Breast epithelium (tissue), 4 donors: ENCODE data around the gene CRYAB. TPM values are rescaled to one million over a fixed set of nuclear protein-coding genes. Genes with fewer than 3 reads are reported as not detected.

Source experiments
- DNase-seq, 2 donors: peaks; one replicate each; pipeline ENCODE4 v3.0.0-alpha.2; 2019; ENCODE audit warnings: low spot score in 2 of 2
- H3K27ac ChIP-seq, 2 donors: fragments of 200-600 bp; sonication (generic) in 1 of 2; one replicate each; pipeline ENCODE4 v1.5.1; 2016 to 2019; ENCODE audit warnings: mild to moderate bottlenecking in 1 of 2
- H3K27me3 ChIP-seq, 2 donors: fragments of 200-600 bp; sonication (generic) in 1 of 2; one replicate each; pipeline versions ENCODE4 v1.5.1 to v1.6.0; 2017 to 2019; ENCODE audit warnings: control low read depth in 1 of 2, mild to moderate bottlenecking in 1 of 2
- H3K36me3 ChIP-seq: fragments of 200-600 bp; one replicate; pipeline ENCODE4 v1.5.1; 2019
- H3K4me1 ChIP-seq, 2 donors: fragments of 200-600 bp; sonication (generic); one replicate each; pipeline ENCODE4 v1.5.1; 2016 to 2019; ENCODE audit warnings: control low read depth in 1 of 2
- H3K4me3 ChIP-seq, 3 donors: fragments of 200-600 bp; sonication (generic); 1 replicate in 2 of 3; 2 replicates in 1 of 3; pipeline ENCODE4 v1.5.1; 2016 to 2019; ENCODE audit warnings: mild to moderate bottlenecking in 3 of 3, moderate library complexity in 2 of 3
- H3K9me3 ChIP-seq, 2 donors: fragments of 200-600 bp; sonication (generic) in 1 of 2; one replicate each; pipeline ENCODE4 v1.5.1; 2016 to 2019; ENCODE audit warnings: control low read depth in 1 of 2
- CTCF ChIP-seq, 3 donors: fragments of 450-650 bp; IDR thresholded peaks; one replicate each; pipeline ENCODE4 v1.5.1; 2016 to 2017; ENCODE audit warnings: antibody characterized with exemption in 3 of 3, mild to moderate bottlenecking in 3 of 3, moderate library complexity in 3 of 3
- POLR2A ChIP-seq: fragments of 450-650 bp; IDR thresholded peaks from one replicate; pipeline ENCODE4 v1.6.1; 2016; ENCODE audit warnings: antibody characterized with exemption, mild to moderate bottlenecking, moderate library complexity
- POLR2AphosphoS5 ChIP-seq, 3 donors: sonication (generic); formaldehyde crosslinking; IDR thresholded peaks; one replicate each; pipeline ENCODE4 v1.6.1; 2017; ENCODE audit warnings: antibody characterized with exemption in 3 of 3
- intact Hi-C: fragments of 100-400 bp; cut with DNase I; formaldehyde crosslinking; loops from one replicate; pipeline ENCODE4 v1.15.1; 2023; ENCODE audit warnings: low total_unique reads
- total RNA-seq, 3 donors: library from RNA; depleted of rRNA; stranded (reverse); fragments of >200 nt; gene quantifications; one replicate each; pipeline ENCODE4 v1.1.0, GENCODE V29; 2016

CRYAB gene
- total RNA-seq, 3 donors from 2014 or later, result 132 to 299 (median 271) TPM

- Histone ChIP-seq H3K36me3 (no peaks in the 10 kb centered on the region), H3K4me1 (peaks cover 0 to 3% of the 10 kb centered on the region in 2 donors), H3K27ac (peak within 1 kb of the TSS; percentile 90 to 96), H3K9me3 (no peaks in the 10 kb centered on the region), H3K4me3 (peak within 1 kb of the TSS in 2 of 3 donors; percentile 40 to 53), H3K27me3 (no peaks in the 10 kb centered on the region)
- TF ChIP-seq POLR2A (no peak), POLR2AphosphoS5 (IDR thresholded peaks at IDR 0.05) (peak in 2 of 3 donors; percentile 53 to 71), CTCF (IDR thresholded peaks at IDR 0.05) (peak in 2 of 3 donors; percentile 13 to 23)
- intact Hi-C loops, result no loop called here
- peak; percentile 82 to 86 for DNase-seq
Observed at GRCh38 chr11:111918390-111919256, 7.1 kb upstream of the CRYAB start, which contains the start of gene C11orf52. TSS of gene C11orf52 (plus strand) at chr11:111918913. CDS start at chr11:111918973, 60 bp downstream.

GRCh38 chr11:111917788-111918187 is 6.2 kb upstream of the CRYAB start:
- Histone ChIP-seq H3K27me3 (no peaks in the 10 kb centered on the region), H3K9me3 (no peaks in the 10 kb centered on the region), H3K27ac (peak overlapping the region; percentile 90 to 96), H3K4me1 (no peaks in the 10 kb centered on the region), H3K4me3 (no peak overlapping the region), H3K36me3 (no peaks in the 10 kb centered on the region)
- intact Hi-C loops, result no loop called here
- DNase-seq, result no peak
- no peak for TF ChIP-seq CTCF (IDR thresholded peaks at IDR 0.05)

GRCh38 chr11:111917312-111917711 is 5.7 kb upstream of the CRYAB start:
- intact Hi-C loops, result no loop called here
- H3K36me3 ChIP-seq, result no peaks in the 10 kb centered on the region
- no peak overlapping the region for H3K4me3 ChIP-seq
- H3K4me1 ChIP-seq, result no peaks in the 10 kb centered on the region
- H3K9me3 ChIP-seq, result no peaks in the 10 kb centered on the region
- peak overlapping the region in 1 of 2 donors; percentile 96 for H3K27ac ChIP-seq
- DNase-seq, result no peak
- H3K27me3 ChIP-seq, result no peaks in the 10 kb centered on the region
- TF ChIP-seq CTCF (IDR thresholded peaks at IDR 0.05) (no peak), POLR2A (no peak), POLR2AphosphoS5 (IDR thresholded peaks at IDR 0.05) (no peak)

GRCh38 chr11:111916768-111917167 is 5.2 kb upstream of the CRYAB start:
- H3K4me1 ChIP-seq, result no peaks in the 10 kb centered on the region
- TF ChIP-seq CTCF (IDR thresholded peaks at IDR 0.05), result no peak
- no peak for TF ChIP-seq POLR2A
- TF ChIP-seq POLR2AphosphoS5 (IDR thresholded peaks at IDR 0.05), result no peak
- H3K27me3 ChIP-seq, result no peaks in the 10 kb centered on the region
- H3K4me3 ChIP-seq, result no peak overlapping the region
- DNase-seq, result no peak
- H3K27ac ChIP-seq, result peak overlapping the region in 1 of 2 donors; percentile 96
- H3K9me3 ChIP-seq, result no peaks in the 10 kb centered on the region
- H3K36me3 ChIP-seq, result no peaks in the 10 kb centered on the region
- intact Hi-C loops, result no loop called here

- Histone ChIP-seq H3K27me3 (no peaks in the 10 kb centered on the region), H3K27ac (peak overlapping the region; percentile 96 to 97), H3K36me3 (no peaks in the 10 kb centered on the region), H3K4me1 (no peaks in the 10 kb centered on the region), H3K4me3 (peak overlapping the region; percentile 61 to 78 (median 63)), H3K9me3 (no peaks in the 10 kb centered on the region)
- no peak for TF ChIP-seq CTCF (IDR thresholded peaks at IDR 0.05)
- peak in 1 of 3 donors; percentile 53 for TF ChIP-seq POLR2AphosphoS5 (IDR thresholded peaks at IDR 0.05)
- no peak for TF ChIP-seq POLR2A
- intact Hi-C loops, result no loop called here
- DNase-seq, result peak in 1 of 2 donors; percentile 80
Observed at GRCh38 chr11:111913997-111914396, 2.4 kb upstream of the CRYAB start.
